Hepatic stellate cell (primary cell): ENCODE results near the gene HLA-DRB1.
"Not testable (repeated sequence)": the region's sequence is repeated elsewhere in the genome, so short reads cannot be mapped to it uniquely, and the experiment has no call there.

ENCODE experiments used
- DNase-seq: peaks from one replicate; pipeline ENCODE4 v3.0.0; 2011; ENCODE audit warnings: low spot score

HLA-DRB1 gene

DNA sequence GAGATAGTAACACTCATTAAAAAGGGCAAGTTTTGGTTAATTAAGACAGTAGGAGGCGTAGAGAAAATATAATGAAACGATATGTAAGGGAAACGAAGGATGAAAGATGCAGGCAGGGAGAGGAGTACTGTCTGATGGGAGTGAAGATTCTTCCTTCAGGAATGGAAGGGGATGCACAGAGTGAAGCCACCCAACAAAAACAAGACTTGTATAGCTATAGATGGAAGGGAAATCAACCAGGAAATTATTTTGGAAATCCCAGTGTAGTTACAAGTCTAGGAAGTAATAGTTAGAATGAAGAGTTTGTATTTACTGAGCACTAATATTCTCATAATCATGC lies 19.7 kb upstream of the HLA-DRB1 start:
- DNase-seq: no peak

DNA sequence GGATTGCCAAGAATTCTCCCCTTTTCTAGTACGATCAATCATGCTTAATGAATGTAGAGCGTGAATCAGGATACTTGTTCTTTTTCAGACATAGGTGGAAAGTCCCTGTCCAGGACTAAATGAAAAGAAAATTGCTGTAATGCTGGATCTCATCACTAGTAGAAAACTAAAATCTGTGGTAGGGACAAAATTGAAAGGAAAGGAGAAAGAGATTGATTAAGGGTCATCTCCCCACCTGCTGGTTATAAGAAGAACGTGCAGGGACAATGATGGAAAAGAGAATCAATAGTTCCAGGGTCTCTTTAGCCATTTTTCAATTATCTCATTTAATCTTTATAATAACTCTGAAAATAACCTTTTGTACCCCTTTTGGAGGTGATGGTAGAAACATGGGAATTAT lies 18.7 kb upstream of the HLA-DRB1 start:
- no peak for DNase-seq

DNA sequence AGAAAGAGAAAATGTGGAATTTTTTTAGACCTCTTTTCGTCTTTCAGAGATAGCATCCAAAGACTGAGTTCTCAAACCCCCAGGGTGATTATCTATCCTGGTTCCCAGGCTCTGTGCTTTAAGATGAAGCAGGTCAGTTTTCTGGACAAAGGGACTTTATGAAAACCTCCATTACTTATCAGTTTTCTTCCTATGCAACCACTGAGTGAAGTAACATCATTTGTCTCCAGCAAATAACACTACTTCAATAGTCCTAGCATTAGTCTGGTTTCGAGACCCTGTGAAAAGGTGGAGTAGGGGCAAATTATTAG lies 18.3 kb upstream of the HLA-DRB1 start:
- no peak for DNase-seq

DNA sequence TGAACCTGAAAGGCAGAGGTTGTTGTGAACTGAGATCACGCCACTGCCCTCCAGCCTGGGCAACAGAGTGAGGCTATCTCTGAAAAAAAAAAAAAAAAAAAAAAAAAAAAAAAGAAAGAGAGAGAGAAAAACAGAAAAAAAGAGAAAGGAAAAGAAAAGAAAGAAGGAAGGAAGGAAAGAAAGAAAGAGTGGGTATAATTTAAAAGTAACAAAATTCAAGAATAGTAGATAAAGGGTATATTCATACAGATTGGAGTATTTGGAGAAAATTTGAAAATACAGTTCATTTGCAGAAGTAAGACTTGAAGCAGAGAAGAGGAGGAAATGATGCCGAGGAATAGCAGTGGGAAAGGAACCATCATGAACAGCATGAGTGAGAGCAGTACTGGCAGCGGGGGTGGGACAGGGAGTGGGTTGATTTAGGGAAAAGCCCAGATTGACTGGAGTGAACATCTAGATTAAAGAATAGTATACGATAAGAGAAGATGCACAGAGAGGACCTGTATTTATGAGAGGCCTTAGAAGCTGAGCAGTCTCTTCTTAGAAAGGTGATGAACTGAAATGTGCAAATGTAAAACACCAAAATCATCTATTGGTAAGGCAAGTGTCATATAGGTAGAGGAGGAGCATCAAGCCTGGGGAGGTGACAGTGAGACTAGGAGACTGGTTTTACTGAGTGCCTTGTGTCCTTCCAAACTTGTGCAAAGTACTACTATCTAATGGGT lies 17.8 kb upstream of the HLA-DRB1 start:
- no peak for DNase-seq

DNA sequence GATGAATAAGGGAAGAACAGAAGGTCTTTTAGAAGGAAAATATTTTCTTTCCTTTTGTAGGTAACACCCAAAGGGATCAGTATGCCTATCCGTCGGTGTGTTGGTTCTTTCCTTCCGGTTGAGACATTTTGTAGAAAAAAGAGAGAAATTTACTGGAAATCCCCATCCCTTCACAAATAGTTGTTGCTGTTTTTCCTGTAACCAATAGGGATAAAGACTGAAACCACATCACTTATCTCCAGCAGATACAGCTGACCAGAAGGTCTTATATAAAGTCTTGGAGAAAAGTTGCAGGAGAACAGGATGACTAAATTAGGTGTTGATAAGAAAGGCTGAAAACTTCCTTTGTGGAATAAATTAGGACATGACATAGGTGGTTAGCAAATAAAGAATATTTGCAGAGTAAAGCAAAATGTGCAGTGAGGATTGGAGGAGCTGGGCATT lies 14.8 kb upstream of the HLA-DRB1 start:
- no peak for DNase-seq

DNA sequence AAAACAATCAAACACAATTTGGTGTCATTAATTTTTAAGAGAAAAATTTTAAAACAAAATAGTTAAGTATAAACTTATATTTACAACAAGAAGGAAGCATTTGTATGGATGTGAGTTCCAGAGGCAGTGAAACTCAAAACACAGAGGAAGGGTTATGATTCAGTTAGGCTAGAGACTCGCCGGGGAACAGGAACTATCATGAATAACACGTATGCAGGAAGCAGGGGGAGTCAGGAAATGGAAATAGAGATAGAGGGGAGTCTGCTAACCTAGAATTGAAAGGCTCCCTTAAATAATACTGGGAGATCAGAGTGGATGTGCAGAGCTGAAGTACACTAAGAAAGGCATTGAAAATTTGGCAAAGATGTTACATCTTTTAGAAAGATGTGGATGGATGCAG lies 14.2 kb upstream of the HLA-DRB1 start:
- no peak for DNase-seq

DNA sequence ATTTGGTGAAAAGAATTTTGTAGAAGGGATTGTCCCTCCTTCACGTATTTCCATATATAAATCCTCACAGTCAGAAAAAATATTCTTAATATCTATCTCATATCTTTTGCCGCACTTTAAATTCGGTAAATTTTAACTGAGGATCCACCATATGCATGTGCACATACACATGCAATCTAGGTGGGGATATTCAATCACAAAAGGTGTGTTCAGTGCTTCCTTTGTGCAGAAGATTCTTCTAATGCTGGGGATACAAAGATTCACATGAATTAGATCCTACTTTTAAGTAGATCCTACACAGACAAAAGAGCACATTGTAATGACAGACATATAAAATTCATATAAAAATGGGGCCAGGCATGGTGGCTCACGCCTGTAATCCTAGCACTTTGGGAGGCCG lies 13.6 kb upstream of the HLA-DRB1 start:
- DNase-seq: no peak

DNA sequence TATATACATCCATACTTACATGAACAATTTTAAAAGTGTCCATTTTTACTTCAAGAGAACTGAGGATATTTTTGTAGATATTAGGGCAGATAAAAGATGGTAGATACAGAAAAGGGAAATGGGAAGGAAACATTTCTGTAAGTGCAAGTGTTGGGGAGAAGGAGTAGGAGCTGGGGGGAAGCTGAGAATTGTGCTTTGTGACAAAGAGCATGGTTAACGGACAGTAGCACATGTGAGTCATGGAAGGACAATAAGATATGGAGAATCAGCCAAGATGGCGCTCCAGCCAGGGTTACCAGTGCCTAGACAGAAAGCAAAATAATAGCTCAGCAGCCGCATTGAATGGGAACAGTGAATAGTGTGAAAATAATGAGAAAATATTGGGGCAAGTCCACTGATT lies 12.7 kb upstream of the HLA-DRB1 start:
- DNase-seq: no peak

DNA sequence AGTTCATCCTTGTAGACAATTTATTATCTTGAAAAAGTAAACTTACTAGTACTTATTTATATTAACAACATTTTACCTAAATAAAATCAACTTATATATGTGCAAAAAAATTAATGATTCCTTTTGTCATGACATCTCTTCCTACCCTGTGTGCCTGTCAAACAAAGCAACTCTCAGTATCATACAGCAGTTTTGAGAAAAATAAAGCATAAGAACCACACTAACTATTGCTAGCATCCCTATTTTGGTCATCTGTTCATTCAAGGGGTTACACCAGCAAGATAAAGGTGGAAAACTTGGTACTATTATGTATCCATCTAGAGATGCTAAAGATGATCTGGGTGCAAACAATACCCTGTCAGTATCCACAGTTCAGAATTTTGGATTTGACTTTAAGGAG lies 7.4 kb upstream of the HLA-DRB1 start:
- no peak for DNase-seq

DNA sequence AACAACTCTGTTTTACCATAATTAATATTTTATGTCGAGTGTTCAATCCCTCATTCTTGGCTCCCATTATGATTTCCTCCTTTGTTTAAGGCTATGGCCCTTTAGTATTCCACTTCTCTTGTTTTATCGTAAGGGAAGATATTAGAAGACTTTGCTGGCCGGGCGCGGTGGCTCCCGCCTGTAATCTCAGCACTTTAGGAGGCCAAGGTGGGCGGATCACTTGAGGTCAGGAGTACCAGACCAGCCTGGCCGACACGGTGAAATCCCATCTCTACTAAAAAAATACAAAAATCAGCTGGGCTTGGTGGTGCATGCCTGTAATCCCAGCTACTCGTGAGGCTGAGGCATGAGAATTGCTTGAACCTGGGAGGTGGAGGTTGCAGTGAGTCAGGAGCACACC lies 1.1 kb upstream of the HLA-DRB1 start:
- not testable (repeated sequence) for DNase-seq

DNA sequence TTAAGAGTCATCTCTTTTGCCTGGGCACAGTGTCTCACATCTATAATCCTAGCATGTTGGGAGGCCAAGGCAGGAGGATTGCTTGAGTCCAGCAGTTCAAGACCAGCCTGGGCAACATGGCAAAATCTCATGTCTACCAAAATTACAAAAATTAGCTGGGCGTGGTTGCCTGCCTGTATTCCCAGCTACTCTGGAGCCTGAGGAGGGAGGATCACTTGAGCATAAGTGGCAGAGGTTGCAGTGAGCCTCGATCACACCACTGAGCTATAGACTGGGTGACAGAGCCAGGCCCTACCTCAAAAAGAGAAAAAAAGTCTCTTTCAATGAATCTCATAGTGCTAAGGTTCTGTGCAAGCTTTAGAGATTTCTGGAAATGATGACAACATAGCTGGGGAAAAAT lies 1.5 kb downstream of the HLA-DRB1 start:
- no peak for DNase-seq

DNA sequence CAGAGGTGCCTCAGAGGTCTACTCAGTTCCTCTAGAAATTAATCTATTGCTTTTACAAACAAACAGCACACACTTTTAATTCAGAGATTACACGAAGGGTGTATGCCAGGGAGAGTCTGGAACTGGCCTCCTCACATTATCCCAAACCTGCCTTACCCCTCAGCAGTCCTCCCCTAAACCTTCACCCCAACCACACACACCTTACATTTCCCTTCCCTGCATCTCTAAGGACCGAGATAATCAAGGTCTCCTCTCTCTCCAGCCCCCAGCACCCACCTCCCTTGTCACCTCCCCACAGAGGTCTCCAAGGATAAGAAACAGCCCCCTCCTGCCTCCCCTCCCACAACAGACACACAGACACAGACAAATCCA lies 6.1 kb downstream of the HLA-DRB1 start:
- DNase-seq: no peak

DNA sequence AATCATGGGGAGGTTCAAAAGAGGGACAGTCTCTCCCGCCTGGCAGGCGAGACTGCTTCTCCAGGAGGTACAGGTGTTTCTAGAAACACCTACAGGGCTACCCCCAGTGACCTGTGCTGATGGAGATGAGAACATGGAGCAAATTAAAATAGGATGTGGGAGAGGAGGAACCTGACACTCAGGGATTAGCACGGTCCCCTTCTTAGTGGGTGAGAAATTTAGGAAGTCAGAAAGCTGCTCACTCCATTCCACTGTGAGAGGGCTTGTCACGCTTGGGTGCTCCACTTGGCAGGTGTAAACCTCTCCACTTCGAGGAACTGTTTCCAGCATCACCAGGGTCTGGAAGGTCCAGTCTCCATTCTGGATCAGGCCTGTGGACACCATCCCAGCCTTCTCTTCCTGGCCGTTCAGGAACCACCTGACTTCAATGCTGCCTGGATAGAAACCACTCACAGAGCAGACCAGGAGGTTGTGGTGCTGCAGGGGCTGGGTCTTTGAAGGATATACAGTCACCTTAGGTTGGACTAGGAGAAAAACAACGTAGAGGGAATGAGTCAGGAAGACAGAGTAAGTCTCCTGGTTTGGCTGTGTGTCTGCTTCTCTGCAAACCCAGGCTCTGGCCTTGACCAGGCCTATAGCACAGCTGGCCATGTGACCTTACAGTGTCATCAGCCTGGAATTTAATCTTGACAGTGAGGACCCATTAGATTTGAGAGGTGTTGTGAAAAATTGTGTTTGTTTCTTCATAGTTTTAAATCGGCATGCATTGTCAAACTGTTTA lies 8.1 kb downstream of the HLA-DRB1 start:
- DNase-seq: no peak

DNA sequence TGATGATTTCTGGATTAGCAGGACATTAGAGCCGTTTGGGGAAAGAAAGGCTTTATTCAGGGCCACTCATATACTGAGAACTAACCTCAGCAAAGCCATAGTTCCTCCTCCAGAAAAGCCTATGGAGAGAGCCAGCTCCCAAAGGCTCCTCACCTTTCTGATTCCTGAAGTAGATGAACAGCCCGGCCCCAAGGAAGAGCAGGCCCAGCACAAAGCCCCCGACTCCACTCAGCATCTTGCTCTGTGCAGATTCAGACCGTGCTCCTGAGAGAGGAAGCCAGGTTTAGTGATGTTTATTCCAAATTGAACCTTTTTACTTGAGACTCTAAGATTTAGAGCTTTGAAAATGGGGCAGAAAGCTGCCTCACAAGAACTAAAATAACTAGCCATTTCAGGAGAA lies 9.1 kb downstream of the HLA-DRB1 start:
- no peak for DNase-seq

DNA sequence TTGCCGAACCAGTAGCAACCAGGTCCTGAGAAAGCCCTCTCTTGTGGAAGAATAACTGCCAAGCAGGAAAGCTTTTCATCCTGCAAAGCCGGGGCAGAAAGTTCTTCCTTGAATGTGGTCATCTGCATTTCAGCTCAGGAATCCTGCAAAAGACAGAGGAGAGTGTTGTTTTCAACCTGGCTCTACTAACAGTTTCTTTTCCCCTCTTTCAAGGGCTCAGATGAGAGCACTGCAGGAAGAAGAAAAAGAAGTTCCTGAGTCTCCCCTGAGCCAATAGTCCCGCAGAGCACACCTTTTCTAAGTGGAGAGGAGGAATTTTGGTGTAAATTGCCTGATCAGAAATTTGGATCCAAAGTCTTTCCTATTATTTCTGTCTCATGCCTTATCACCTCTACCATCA lies 10.7 kb downstream of the HLA-DRB1 start:
- no peak for DNase-seq

DNA sequence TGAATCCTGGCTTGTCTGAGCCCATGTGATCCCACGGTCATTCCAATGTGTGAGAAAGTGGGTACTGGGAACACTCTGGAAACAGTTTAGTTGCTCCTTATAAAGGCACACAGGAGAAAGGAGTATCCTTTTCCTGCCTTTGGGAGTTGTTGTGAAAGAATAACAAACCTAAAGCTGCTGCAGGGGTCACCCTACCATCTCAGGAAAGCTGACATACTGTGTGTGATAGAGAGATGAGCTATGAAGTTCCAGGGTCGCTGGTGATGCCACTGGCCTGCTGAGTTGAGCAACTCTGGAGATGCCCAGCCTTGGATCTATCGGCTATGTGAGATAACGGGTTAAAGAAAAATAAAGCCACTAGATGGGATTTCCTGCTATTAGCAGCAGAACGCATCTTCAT lies 12.2 kb downstream of the HLA-DRB1 start:
- not testable (repeated sequence) for DNase-seq

DNA sequence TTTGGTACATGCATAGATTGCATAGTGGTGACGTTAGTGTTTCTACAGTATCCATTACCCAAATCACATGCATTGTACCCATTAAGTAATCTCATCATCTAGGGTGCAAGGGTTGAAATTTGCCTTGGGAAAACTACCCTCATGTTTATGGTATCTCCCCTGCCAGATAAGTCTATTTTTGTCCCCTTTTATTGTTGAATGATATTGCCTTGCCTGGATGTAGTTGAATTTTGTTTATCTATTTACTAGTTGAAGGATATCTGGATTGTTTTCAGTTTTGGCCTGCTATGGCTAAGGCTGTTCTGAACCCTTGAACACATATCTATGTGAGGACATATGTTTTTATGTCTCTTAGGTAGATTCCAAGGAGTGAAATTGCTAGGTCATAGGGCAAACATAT lies 13.4 kb downstream of the HLA-DRB1 start:
- no peak for DNase-seq

DNA sequence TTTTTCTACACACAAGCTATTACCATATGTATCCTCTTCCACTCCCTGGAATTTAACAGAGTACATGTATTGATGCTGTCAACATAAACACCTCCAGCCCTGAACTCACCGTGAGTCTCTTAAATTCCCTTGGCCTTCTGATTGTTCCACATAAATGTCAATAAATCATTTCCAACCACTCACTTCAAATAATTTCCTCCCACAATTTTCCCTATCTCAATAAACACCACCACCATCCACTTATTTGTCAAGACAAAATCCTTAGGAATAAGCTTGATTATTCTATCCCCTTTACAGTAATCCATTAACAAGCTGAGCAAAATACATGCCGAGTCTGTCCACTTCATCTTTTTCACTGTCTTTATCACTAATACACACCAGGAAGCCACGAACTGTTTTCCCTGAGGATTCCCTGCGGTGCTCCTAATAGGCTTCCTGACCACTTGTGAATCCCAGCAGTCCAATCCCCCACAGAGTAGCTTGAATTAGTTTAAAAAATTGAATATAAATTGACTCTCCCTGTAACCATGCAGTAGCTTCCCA lies 19.2 kb downstream of the HLA-DRB1 start:
- no peak for DNase-seq

DNA sequence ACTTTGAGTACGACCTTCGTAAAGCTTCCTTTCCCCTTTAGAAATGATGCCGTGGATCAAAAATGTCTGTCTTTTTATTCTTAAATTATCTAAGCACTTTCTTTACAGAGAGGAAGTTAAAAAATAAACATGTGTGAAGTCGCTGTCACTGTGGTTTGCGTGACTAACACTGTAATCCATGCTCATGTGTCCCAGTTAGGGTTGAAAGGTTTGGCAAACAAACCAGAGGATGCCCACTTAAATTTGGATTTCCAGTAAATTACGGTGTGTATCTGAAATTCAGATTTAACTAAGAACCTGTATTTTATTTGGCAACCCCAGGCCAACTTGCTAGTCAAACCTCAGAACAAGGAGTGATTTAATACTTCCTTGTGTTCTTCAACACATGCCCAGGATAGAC lies 21.1 kb downstream of the HLA-DRB1 start:
- DNase-seq: no peak

DNA sequence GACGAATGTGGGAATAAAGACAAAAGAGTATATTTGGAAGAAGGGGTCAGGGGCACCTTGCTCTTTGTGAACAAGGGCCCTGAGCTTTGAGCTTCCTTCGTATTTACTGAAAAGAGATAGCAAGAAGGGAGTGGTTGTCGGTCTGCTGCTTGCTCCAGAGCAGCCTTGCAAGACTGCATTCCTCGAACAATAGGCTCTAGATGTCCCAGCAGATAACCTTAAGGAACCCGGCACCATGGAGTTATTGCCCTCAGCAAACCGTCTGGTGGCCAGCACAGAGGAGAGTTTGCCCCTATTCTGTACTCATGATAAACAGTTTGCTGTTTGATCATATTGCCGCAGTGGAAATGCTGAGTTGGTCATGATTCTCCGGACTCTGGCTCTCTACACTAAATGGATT lies 22.7 kb downstream of the HLA-DRB1 start:
- DNase-seq: no peak

DNA sequence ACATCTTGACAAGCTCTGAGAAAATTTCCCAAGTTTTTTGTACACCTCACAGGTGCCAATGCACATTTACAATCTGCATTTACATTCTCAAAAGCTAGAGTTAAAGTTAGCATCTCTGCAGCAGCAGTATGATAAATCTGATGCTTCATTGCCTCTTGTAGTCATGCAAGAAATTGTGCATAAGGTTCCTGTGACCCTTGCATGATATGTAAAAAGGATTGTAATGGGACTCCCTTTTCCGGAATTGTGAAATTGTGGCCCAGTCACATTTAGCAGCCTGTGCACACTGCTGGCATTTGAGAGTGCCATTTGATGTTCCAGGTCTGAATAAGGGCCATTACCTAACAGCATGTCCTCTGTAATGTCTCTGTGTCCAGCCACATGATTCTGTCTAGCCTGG lies 24.1 kb downstream of the HLA-DRB1 start:
- DNase-seq: no peak

DNA sequence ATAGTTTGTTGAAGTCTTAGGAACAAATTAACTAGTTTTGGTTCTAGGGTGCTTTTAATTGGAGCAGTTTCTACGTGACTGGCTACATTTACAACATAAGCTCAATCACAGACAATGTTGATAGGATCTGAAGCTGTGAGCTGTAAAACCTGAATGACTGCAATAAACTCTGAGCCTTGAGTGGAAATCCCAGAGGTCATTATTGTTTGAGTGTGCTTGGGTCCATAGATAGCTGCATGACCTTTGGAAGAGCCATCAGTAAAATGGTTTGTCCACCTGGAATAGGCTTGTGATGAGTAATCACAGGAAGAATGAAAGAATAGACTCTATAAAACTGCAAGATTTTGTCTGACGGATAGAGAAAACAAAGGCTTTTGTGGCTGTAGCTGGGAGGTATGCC lies 26.7 kb downstream of the HLA-DRB1 start:
- DNase-seq: no peak

DNA sequence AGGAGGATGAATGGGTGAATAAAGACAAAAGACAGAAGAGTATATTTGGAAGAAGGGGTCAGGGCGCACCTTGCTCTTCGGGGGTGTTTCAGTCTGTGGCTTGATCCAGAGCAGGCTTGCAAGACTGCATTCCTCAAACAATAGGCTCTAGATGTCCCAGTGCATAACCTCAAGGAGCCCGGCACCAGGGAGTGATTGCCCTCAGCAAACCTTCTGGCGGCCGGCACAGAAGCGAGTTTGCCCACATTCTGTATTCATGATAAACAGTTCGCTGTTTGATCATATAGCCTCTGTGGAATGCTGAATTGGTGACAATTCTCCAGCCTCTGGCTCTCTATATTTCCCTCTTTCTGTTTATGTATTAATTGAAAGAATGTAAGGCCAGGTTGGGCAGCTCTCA lies 29.9 kb downstream of the HLA-DRB1 start:
- DNase-seq: no peak
